ENCODE results near the gene COL28A1. TPM values are rescaled to one million over a fixed set of nuclear protein-coding genes. Genes with fewer than 3 reads are reported as not detected.

Gene COL28A1
- total RNA-seq, 4 donors from 2014 or later: 1.6 to 10.5 (median 3.2) TPM

DNA sequence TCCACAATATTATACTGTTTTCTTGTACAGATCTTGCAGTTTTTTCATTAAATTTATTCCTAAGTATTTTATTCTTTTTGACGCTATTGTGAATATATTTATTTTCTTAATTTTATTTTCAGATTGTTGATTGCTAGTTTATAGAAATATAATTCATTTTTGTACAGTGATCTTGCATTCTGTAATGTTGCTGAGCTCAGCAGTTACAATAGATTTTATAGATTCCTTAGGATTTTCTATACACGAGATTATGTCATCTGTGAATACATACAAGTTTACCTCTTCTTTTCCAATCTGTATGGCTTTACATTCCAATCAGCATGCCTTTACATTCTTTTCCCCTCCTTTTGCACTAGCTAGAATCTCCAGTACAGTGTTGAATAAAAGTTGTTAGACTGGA, 223.3 kb downstream of the COL28A1 start:
- H3K4me3 ChIP-seq (ENCODE audit: low read depth, poor library complexity, severe bottlenecking): no peak overlapping the region
- intact Hi-C loops (cut with DNase I; ENCODE audit: low total_unique reads): no loop called here
- WGBS, 2 donors: 87 to 89% methylated on average over 2 of the region's 2 CpGs
- TF ChIP-seq, protein P1, sequence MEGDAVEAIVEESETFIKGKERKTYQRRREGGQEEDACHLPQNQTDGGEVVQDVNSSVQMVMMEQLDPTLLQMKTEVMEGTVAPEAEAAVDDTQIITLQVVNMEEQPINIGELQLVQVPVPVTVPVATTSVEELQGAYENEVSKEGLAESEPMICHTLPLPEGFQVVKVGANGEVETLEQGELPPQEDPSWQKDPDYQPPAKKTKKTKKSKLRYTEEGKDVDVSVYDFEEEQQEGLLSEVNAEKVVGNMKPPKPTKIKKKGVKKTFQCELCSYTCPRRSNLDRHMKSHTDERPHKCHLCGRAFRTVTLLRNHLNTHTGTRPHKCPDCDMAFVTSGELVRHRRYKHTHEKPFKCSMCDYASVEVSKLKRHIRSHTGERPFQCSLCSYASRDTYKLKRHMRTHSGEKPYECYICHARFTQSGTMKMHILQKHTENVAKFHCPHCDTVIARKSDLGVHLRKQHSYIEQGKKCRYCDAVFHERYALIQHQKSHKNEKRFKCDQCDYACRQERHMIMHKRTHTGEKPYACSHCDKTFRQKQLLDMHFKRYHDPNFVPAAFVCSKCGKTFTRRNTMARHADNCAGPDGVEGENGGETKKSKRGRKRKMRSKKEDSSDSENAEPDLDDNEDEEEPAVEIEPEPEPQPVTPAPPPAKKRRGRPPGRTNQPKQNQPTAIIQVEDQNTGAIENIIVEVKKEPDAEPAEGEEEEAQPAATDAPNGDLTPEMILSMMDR (IDR thresholded peaks at IDR 0.05): no peak
- TF ChIP-seq POLR2A (IDR thresholded peaks at IDR 0.05): no peak
- no peak for DNase-seq (ENCODE audit: low spot score in 2 of 2)

DNA sequence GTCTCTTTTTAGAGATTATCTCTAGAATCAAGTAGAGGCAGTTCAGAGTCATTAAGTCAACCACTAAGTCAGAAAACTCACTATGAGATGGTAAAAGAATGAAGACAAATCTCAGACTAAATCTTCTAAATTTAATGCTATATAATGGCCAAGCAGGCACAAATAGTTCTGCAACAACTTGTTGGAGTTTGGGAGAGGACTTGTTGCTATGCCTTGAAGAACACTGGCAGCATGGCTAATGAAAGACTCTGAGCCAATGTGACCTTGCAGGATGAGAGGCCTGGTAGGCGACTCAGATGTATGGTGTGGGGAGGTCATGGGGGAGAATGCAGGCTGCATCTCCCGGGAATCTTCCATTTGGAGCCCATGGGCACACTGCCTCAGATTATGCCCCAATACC, 224.7 kb downstream of the COL28A1 start:
- no peak overlapping the region for H3K4me3 ChIP-seq (ENCODE audit: low read depth, poor library complexity, severe bottlenecking)
- intact Hi-C loops (cut with DNase I; ENCODE audit: low total_unique reads): no loop called here
- WGBS, 2 donors: 66 to 80% methylated on average over 2 of the region's 2 CpGs
- DNase-seq (ENCODE audit: low spot score in 2 of 2): no peak
- TF ChIP-seq POLR2A (IDR thresholded peaks at IDR 0.05): no peak
- TF ChIP-seq, protein P1 (IDR thresholded peaks at IDR 0.05): no peak

DNA sequence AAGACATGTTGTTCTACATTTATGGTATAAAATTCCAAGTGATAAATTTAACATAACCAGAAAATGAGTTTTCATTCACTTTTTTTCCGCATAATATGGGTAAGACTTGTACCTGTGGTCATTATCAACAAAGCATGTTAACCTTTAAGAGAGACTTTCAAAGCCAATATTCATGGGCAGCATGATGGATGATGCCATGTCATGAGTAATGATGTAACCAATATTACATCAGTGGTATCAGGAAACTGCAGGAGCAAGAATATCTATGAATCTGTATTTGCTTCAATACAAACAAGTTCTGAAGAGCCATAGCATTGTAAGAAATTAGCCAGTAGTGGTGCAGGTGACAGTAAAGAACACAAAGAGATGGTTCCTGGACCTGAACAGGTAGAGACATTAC, 226.5 kb downstream of the COL28A1 start:
- intact Hi-C loops (cut with DNase I; ENCODE audit: low total_unique reads): no loop called here
- TF ChIP-seq POLR2A (IDR thresholded peaks at IDR 0.05): no peak
- TF ChIP-seq, protein P1 (IDR thresholded peaks at IDR 0.05): no peak
- no peak for DNase-seq (ENCODE audit: low spot score in 2 of 2)
- 97 to 100% methylated on average over 1 of the region's 1 CpG for WGBS, 2 donors
- H3K4me3 ChIP-seq (ENCODE audit: low read depth, poor library complexity, severe bottlenecking): no peak overlapping the region

Other genes starting within 250 kb of the COL28A1 start
- gene MIOS, start 31.0 kb upstream of the COL28A1 start, total RNA-seq: 10 to 100 TPM; 37.6 to 65.6 (median 52.3) TPM
- gene UMAD1, start 104.9 kb upstream of the COL28A1 start, total RNA-seq: 10 to 100 TPM; 12.3 to 26.1 (median 13.2) TPM
- gene RPA3, start 182.7 kb upstream of the COL28A1 start, total RNA-seq: 10 to 100 TPM in 2 of 4 donors, 1 to 10 TPM in 2; 8.3 to 15.6 (median 10.3) TPM

All from lower leg skin (tissue), 4 donors.